ENCODE measurements around the gene RNU1-3.
"Not testable (repeated sequence)": the region's sequence is repeated elsewhere in the genome, so short reads cannot be mapped to it uniquely, and the experiment has no call there.

Gene RNU1-3

GRCh38 chr1:16666502-16667413 is at the start of gene RNU1-3:
RNU1-3 (minus strand) TSS chr1:16666948.
- peak; percentile 99 for ATAC-seq
- not testable (repeated sequence) for DNase-seq

DNA sequence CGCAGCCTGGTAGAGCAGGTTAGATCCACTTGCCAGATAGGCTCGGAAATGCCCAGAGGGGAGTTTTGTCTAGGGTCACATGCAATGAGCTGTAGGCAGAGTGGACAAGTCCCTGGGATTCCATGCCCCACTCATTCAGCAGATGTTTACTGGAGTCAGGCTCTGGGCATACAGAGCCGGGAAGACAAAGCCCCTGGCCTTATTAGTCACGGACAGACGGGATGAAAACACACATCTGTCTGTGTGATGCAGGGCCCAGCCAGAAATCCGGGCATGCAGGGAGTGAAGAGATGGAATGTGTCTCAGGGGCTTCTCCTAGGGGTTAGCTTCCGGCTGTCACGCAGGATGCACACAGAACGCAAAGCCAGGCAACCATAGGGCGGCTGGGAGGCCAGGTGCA is 46.7 kb upstream of the RNU1-3 start:
- not testable (repeated sequence) for DNase-seq, ATAC-seq

DNA sequence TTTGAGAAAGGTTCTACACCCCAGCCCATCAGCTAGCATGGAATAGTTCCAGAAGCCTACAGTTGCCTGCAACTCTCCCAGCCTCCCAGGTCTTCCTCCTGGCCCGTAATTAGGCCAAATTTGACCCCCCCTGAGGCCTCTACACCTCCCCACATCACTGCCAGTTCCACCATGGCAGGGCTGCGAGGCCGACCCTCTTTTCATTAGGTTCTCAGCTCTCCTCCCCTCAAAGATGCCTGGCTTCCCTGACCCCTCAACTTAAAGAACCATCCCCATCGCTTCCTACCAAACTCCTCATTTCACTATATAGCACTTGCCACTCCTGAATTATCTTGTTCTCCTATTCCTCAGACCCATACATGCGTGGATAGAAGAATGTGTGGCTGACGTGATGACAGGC is 46.2 kb upstream of the RNU1-3 start:
- ATAC-seq, DNase-seq: not testable (repeated sequence)

- ATAC-seq, DNase-seq: not testable (repeated sequence)
These were observed 45.8 kb upstream of the RNU1-3 start for GRCh38 chr1:16712582-16712981.

GRCh38 chr1:16712131-16712530 is 45.4 kb upstream of the RNU1-3 start:
- DNase-seq, ATAC-seq: not testable (repeated sequence)

- ATAC-seq, DNase-seq: not testable (repeated sequence)
These were observed 43.9 kb upstream of the RNU1-3 start for GRCh38 chr1:16710618-16711017.

DNA sequence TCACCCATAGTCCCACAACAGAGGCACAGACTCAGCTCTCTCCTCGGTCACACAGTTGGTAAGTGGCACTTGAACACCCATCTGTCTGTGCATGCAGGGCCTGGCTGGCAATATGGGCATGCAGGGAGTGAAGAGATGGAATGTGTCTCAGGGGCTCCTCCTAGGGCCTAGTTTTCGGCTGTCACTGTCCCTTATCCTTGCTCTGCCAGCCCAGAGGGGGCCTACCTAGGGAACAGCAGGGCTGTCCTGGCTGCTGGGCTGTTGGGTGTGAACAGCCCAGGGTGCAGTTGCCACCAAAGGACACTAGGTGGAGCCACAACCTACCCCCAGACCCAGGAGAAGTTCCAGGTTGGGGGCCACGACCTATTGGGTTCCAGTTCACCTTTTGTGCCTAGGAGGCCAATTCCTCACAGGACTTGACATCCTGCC is 42.9 kb upstream of the RNU1-3 start:
- peak; percentile 75 for ATAC-seq
- peak; percentile 47 for DNase-seq

DNA sequence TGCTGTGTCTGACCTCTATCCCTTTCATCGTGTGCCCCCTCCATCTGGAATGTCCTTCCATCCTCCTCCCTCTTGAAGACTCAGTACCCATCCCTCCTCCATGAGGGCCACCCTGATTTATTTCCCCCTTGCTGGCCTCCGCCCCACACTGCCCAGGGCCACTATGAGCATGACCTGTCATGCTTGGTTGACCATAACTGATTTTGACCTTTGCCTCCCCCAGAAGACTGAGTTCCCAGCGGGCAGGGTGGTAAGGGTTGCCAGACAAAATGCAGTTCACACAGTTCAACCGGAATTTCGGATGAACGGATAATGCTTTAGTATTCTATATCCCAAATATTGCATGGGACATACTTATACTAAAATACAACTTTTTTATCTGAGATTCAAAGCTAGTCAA is 42.0 kb upstream of the RNU1-3 start:
- ATAC-seq, DNase-seq: not testable (repeated sequence)

DNA sequence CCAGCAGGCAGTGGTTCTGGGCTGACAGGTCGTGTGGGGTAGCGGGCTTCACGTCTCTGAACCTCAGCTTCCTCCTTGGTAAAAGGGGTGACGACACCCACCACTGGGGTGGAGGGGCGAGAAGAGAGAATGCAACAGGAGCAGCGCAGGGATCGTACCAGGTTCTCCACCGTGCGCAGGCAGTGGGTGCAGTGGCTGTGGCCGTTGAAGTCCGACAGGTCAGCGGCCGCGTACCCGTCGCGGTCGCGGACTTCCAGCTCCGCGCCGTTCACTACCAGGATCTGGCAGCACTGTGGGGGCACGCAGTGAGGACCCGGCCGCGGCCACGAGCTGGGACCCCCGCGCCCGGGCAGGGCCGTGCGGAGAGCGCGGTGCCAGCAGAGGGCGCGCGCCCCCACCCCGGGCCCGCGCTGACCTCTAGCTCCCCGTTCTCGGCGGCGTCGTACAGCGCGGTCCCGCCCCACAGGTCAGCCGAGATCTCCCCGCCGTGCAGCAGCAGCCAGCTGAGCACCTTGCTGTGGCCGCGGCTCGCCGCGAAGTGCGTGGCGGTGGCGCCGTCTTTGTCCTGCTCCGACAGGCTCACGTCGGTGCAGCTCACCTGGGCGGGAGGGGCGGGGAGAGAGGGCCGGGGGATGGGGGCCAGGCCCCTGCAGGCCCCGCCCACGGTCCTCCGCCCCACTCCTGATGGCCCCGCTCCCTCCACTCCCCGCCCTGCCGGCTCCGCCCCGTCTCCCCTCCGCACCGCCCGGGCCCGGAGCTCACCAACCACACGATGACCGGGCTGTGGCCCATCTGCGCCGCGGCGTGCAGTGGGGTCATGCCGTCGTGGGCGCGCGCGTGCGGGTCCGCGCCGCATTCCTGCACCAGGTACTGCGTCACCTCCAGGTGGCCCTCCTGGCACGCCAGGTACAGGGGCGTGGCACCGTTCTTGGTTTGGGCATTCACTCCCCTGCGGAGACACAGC is 40.7 kb upstream of the RNU1-3 start:
- not testable (repeated sequence) for DNase-seq, ATAC-seq

- not testable (repeated sequence) for DNase-seq, ATAC-seq
These were observed 39.6 kb upstream of the RNU1-3 start for GRCh38 chr1:16706302-16706701.

DNA sequence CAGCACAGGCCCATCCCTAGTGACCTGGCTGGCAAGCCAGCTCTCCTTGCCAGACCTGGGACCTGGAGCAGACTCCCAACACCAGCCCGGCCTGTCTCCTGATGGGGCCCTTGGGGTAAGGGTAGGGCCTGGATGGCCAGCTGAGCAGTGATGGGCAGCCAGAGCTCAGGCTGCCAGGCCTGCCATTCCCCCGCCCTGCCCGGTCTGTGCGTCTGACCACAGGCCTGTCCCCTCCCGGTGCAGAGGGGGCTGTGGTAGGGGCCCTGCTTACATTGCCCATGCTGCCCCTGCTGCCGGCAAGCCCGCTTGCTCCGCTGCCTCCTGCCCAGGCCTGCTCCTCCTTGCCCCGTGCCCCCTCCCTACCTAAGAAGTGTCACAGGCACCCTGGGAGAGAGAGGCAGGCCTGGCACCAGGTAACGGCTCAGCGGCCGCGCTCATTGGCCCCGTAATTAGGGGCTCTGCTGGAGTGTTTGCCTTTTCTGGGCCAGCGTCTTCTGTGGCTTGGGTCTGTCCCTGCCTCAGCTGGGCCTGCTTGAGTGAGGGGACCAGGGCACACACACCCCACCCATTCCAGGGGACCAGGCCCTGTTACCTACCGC is 37.9 kb upstream of the RNU1-3 start:
- not testable (repeated sequence) for DNase-seq, ATAC-seq

DNA sequence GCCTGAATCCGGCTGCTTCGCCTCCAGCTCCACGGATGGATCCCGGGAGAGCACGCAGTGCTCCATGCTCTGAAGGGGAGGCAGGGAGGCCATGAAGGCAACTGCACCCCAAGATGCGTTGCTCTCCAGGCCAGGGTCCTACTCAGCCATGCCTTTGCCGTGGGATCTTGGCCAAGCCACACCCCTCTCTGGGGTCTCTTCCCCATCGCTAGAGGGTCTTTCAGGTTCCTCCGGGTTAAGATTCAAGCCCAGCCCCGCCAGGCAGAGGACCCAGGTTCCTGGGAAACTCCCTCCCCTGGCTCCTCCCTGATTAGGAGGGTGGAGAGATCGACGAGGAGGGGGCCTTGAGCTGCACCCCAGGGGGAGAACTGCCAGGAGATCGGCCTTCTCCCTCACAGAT is 37.3 kb upstream of the RNU1-3 start:
- not testable (repeated sequence) for DNase-seq, ATAC-seq

DNA sequence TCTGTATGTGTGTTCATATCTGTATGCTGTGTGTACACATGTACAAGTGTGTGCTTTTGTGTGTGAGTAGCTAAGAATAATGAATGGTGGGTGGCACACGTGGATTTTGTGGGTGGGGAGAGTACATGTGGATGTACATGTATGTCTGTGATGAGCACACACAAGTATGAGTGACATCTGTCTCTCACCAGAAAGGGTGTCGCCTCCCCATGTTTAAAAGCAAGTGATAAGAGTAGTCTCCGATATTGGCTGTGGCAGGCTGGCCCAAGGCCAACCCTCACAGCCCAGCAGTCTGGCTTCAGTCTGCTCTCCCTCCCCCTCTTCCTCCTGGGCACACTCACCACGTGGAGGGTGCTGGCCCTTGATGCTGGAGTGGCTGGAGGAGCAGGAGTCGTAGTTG is 36.9 kb upstream of the RNU1-3 start:
- DNase-seq, ATAC-seq: not testable (repeated sequence)

GRCh38 chr1:16703141-16703540 is 36.4 kb upstream of the RNU1-3 start:
- not testable (repeated sequence) for DNase-seq
- peak; percentile 47 for ATAC-seq

GRCh38 chr1:16702280-16702679 is 35.5 kb upstream of the RNU1-3 start:
- not testable (repeated sequence) for ATAC-seq, DNase-seq

DNA sequence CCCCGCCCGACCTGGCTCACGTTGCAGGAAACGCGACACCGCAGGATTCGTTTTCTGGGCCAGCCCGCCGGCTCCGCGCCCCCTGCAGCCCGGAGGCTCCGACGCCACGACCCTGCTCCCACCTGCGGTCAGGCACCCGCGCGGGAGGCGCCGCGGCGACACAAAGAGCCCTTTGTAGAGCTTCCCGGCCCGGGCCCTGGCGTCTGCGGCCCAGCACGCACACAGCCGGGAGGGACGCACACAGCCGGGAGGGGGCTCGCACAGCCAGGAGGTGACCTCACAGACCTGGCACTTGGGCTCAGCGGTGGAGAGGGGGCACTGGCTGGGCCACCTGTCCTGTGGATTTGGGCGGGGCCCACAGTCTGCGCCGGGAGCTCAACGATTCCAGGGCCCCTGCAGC is 34.4 kb upstream of the RNU1-3 start:
- not testable (repeated sequence) for ATAC-seq, DNase-seq

- not testable (repeated sequence) for DNase-seq, ATAC-seq
These were observed 33.6 kb upstream of the RNU1-3 start for GRCh38 chr1:16700138-16700895.

DNA sequence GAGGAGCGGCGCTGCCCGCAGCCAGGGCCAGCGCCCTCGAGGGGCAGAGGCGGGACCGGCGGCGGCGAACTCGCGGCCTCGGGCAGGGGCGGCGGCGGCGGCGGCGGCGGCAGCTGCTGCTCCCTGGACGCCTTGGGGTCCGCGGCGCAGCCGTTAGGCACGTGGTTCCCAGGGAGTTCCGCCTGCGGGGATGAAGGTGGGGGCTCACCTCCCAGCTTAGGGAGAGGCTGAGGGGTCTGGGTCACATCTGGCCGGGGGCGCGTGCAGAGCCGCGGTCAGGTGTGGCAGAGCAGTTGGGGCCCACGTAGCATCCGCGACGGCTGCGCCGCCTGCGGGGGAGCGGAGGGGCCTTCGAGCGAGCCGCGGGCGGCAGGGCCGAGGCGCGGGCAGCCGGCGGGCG is 32.7 kb upstream of the RNU1-3 start:
- ATAC-seq, DNase-seq: not testable (repeated sequence)

DNA sequence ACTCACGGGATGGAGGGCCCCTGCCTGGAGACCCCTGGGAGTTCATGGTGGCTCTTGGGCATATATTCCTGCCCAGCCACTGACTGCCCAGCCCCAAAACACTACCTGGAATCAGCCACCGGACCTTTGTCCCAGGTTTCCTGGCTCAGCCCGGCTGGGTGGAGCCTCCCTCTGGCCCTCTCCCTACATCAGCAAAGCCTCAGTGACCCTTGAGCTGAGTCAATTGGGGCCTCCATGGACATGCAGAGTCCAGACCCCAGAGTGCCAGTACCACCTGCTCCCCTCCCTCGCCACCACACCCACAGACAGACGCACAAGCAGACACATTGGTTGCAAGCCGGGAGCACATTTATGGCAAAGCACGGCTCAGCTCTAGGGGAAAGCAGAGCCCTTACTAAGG is 30.4 kb upstream of the RNU1-3 start:
- not testable (repeated sequence) for DNase-seq, ATAC-seq

DNA sequence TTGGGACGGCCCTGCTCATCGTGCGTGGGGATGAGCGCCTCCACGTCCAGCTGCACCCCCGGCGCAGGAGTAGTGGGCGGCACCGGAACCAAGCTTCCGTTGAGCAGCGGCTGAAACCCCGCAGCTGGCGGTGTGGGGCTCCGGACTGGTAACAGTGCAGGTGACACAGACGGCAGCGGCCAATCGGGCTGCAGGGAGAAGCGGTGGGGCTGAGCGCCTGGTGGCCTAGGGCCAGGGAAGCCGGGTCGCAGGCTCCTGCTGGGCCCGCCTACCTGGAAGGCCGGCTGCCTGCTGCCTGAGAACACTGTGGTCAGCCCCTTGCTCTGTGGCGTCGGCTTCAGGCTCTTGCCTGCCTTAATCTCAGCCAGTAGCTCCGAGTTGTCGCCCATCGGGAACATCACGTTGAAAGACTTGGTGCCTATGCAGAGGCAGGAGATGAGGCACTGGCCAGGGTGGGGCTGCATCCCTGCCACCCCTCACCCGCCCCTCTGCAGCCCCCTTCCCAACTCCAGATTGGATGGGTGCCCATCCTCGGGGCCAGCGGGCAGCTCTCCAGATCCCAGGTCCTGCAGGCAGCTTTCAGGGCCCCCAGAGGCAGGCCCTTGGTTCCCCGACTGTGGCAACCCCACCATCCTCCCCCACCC is 29.9 kb upstream of the RNU1-3 start:
- DNase-seq, ATAC-seq: not testable (repeated sequence)

Data from stimulated activated naive CD8-positive, alpha-beta T cell treated with anti-CD3 and anti-CD28 coated beads, Interleukin-15, Interleukin-2, amounts not matched to agents 100 U/mL and 50 U/mL, for 24 hours (primary cell).